Measurements from ENCODE around the gene EEF1AKMT2. TPM values are rescaled to one million over a fixed set of nuclear protein-coding genes. Genes with fewer than 3 reads are reported as not detected.

The EEF1AKMT2 gene
- total RNA-seq, 1 donor from 2014 or later, result 18.4 TPM

DNA sequence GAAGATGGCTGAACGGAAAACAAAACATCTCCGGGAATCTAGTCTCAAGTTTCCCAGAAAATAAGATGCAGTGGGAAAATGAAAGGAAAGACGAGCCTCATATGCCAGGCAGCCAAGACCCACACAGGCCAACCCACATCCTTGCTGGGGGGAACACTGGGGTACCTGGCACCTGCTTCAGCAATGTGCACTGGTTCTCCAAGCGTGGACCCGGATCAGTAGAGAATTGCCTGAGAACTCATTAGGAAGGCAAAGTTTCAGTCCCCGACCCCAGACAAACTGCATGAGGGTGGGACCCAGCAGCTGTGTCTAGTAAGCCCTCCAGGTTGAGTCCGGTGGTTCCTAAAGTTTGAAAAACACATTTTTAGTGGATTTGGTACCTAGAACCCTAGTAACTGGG, 65.9 kb downstream of the EEF1AKMT2 start:
- Mint-ChIP-seq H3K36me3 (ENCODE audit: unreplicated experiment) (no peaks in the 10 kb centered on the region), H3K4me1 (ENCODE audit: low read depth, unreplicated experiment) (peaks cover 23% of the 10 kb centered on the region), H3K27ac (ENCODE audit: unreplicated experiment) (no peak overlapping the region), H3K4me3 (ENCODE audit: unreplicated experiment) (no peak overlapping the region), H3K27me3 (ENCODE audit: unreplicated experiment) (peaks cover 2% of the 10 kb centered on the region), H3K9me3 (ENCODE audit: unreplicated experiment) (no peaks in the 10 kb centered on the region)
- TF ChIP-seq, protein P1, sequence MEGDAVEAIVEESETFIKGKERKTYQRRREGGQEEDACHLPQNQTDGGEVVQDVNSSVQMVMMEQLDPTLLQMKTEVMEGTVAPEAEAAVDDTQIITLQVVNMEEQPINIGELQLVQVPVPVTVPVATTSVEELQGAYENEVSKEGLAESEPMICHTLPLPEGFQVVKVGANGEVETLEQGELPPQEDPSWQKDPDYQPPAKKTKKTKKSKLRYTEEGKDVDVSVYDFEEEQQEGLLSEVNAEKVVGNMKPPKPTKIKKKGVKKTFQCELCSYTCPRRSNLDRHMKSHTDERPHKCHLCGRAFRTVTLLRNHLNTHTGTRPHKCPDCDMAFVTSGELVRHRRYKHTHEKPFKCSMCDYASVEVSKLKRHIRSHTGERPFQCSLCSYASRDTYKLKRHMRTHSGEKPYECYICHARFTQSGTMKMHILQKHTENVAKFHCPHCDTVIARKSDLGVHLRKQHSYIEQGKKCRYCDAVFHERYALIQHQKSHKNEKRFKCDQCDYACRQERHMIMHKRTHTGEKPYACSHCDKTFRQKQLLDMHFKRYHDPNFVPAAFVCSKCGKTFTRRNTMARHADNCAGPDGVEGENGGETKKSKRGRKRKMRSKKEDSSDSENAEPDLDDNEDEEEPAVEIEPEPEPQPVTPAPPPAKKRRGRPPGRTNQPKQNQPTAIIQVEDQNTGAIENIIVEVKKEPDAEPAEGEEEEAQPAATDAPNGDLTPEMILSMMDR (IDR thresholded peaks at IDR 0.05; ENCODE audit: partially characterized antibody, unreplicated experiment), result no peak
- DNase-seq, result no peak

GRCh38 chr10:124725171-124725631, 66.5 kb downstream of the EEF1AKMT2 start:
- Mint-ChIP-seq H3K4me1 (ENCODE audit: low read depth, unreplicated experiment) (peaks cover 23% of the 10 kb centered on the region), H3K36me3 (ENCODE audit: unreplicated experiment) (no peaks in the 10 kb centered on the region), H3K27me3 (ENCODE audit: unreplicated experiment) (peaks cover 2% of the 10 kb centered on the region), H3K4me3 (ENCODE audit: unreplicated experiment) (no peak overlapping the region), H3K9me3 (ENCODE audit: unreplicated experiment) (no peaks in the 10 kb centered on the region), H3K27ac (ENCODE audit: unreplicated experiment) (no peak overlapping the region)
- no peak for DNase-seq
- TF ChIP-seq, protein P1 (IDR thresholded peaks at IDR 0.05; ENCODE audit: partially characterized antibody, unreplicated experiment), result no peak

DNA sequence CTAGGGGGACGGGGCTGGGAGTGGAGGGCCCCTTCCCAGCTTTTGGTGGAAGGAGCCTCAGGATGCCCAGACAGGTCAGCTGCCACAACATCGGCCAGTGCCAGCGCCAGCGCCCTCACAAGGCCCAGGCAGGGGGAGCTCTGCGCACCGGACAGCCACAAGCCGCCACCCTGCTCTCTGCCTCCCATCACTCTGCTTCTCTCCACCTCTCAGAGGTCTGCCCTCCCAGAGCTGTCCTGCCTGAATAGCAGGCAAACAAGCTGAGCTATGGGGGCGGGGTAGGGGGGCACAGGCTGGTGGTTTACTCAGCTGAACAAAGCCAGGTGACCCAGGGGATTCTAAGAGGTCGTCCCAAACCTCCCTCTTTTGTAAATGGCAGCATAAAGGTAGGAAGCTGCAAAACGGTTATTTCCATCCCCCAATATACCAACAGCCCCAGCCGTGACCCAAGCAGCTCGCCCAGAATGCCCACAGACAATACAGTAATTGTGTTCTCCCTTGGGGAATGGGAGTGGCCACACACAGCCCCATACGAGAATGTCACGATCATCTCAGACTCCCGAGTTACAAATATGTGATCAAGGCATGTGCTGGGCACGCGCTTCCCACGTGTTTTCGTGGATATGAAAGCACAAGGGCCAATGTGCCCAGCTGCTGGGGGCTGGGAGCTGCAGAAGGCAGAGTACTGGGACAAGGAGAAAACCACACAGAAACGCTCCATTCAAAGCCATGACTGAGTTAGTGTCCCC, 67.2 kb downstream of the EEF1AKMT2 start:
- DNase-seq, result no peak

GRCh38 chr10:124723826-124724225, 67.9 kb downstream of the EEF1AKMT2 start:
- no peaks in the 10 kb centered on the region for H3K36me3 Mint-ChIP-seq (ENCODE audit: unreplicated experiment)
- H3K27ac Mint-ChIP-seq (ENCODE audit: unreplicated experiment), result no peak overlapping the region
- DNase-seq, result no peak
- no peak overlapping the region for H3K4me3 Mint-ChIP-seq (ENCODE audit: unreplicated experiment)
- TF ChIP-seq, protein P1 (IDR thresholded peaks at IDR 0.05; ENCODE audit: partially characterized antibody, unreplicated experiment), result no peak
- H3K27me3 Mint-ChIP-seq (ENCODE audit: unreplicated experiment), result peaks cover 5% of the 10 kb centered on the region
- H3K4me1 Mint-ChIP-seq (ENCODE audit: low read depth, unreplicated experiment), result peaks cover 29% of the 10 kb centered on the region
- no peaks in the 10 kb centered on the region for H3K9me3 Mint-ChIP-seq (ENCODE audit: unreplicated experiment)

More for the DNA sequence above, 67.2 kb downstream of the EEF1AKMT2 start:
- Mint-ChIP-seq H3K9me3 (ENCODE audit: unreplicated experiment) (no peaks in the 10 kb centered on the region), H3K27me3 (ENCODE audit: unreplicated experiment) (peaks cover 4% of the 10 kb centered on the region), H3K36me3 (ENCODE audit: unreplicated experiment) (no peaks in the 10 kb centered on the region), H3K4me3 (ENCODE audit: unreplicated experiment) (no peak overlapping the region), H3K27ac (ENCODE audit: unreplicated experiment) (no peak overlapping the region), H3K4me1 (ENCODE audit: low read depth, unreplicated experiment) (peaks cover 23% of the 10 kb centered on the region)
- TF ChIP-seq, protein P1 (IDR thresholded peaks at IDR 0.05; ENCODE audit: partially characterized antibody, unreplicated experiment), result no peak
